Endodermal cell (in vitro differentiated cells): ENCODE measurements around the gene RUNDC3A. TPM values are rescaled to one million over a fixed set of nuclear protein-coding genes. Genes with fewer than 3 reads are reported as not detected.

Source experiments
- DNase-seq: peaks from one replicate; pipeline ENCODE4 v3.0.0-alpha.2; 2017
- H3K27ac ChIP-seq: 2 replicates; pipeline ENCODE4 v1.5.1; 2013; ENCODE audit warnings: mild to moderate bottlenecking, low read depth, low read length, moderate library complexity
- H3K27me3 ChIP-seq: 2 replicates; pipeline ENCODE4 v1.6.1; 2013; ENCODE audit warnings: mild to moderate bottlenecking, low read length, moderate library complexity; ENCODE audit not compliant: insufficient read depth, control insufficient read depth, poor library complexity, severe bottlenecking
- H3K36me3 ChIP-seq: 2 replicates; pipeline ENCODE4 v1.7.0; 2013; ENCODE audit warnings: mild to moderate bottlenecking, low read length, moderate library complexity; ENCODE audit not compliant: control insufficient read depth, insufficient read depth
- H3K4me1 ChIP-seq: one replicate; pipeline ENCODE4 v1.7.0; 2013; ENCODE audit warnings: low read length; ENCODE audit not compliant: control insufficient read depth, insufficient read depth
- H3K4me3 ChIP-seq: 2 replicates; pipeline ENCODE4 v1.5.1; 2013; ENCODE audit warnings: mild to moderate bottlenecking, low read length, moderate library complexity
- H3K9ac ChIP-seq: 2 replicates; pipeline ENCODE4 v1.6.1; 2013; ENCODE audit warnings: mild to moderate bottlenecking, low read length, moderate library complexity; ENCODE audit not compliant: poor library complexity, severe bottlenecking; ENCODE audit errors: extremely low read depth
- H3K9me3 ChIP-seq: 2 replicates; pipeline ENCODE4 v1.6.1; 2013; ENCODE audit warnings: mild to moderate bottlenecking, low read length, moderate library complexity; ENCODE audit not compliant: control insufficient read depth
- H3K27ac Mint-ChIP-seq: 2 replicates; pipeline ENCODE4 v1.8.0; 2020; ENCODE audit warnings: mixed read lengths
- H3K27me3 Mint-ChIP-seq: 2 replicates; pipeline ENCODE4 v1.8.0; 2021; ENCODE audit warnings: mild to moderate bottlenecking, mixed read lengths; ENCODE audit not compliant: insufficient read depth
- H3K36me3 Mint-ChIP-seq: 2 replicates; pipeline ENCODE4 v1.8.0; 2020; ENCODE audit warnings: low read depth, mixed read lengths
- H3K4me1 Mint-ChIP-seq: 2 replicates; pipeline ENCODE4 v1.8.0; 2020; ENCODE audit warnings: mixed read lengths
- H3K4me3 Mint-ChIP-seq: 2 replicates; pipeline ENCODE4 v1.8.0; 2020; ENCODE audit warnings: mild to moderate bottlenecking, moderate library complexity, mixed read lengths
- H3K9me3 Mint-ChIP-seq: 2 replicates; pipeline ENCODE4 v1.8.0; 2020; ENCODE audit warnings: mild to moderate bottlenecking, mixed read lengths
- CTCF ChIP-seq: fragments of 200-600 bp; sonication (generic); conservative IDR thresholded peaks from 2 replicates; pipeline ENCODE4 v1.5.0; 2021; ENCODE audit warnings: antibody characterized with exemption, mild to moderate bottlenecking
- WGBS, 2 experiments: methylation state at CpG; one replicate each; pipeline versions ENCODE4 v1.1.5 to v1.1.7; 2013; ENCODE audit warnings: missing lambda C conversion rate in 2 of 2, mixed read lengths in 1 of 2; ENCODE audit not compliant: insufficient coverage in 1 of 2, insufficient read length in 1 of 2; 5-methylcytosine and 5-hydroxymethylcytosine counted together
- total RNA-seq, 2 donors: library from RNA; stranded (reverse); fragmentation: NEBNext Ultra II Directional in 1 of 2; extraction: Animal tissue kit (Norgen Biotek cat#: 25700) in 1 of 2; gene quantifications; 2 replicates in 1 of 2; 3 replicates in 1 of 2; pipeline ENCODE4 v1.2.1, GENCODE V29; 2021

RUNDC3A gene
- total RNA-seq, 2 donors from 2014 or later, result 1.0 to 2.1 TPM

- H3K4me1 Mint-ChIP-seq, result peaks cover 3% of the 10 kb centered on the region
- H3K36me3 Mint-ChIP-seq, result no peaks in the 10 kb centered on the region
- Histone ChIP-seq H3K27me3 (no peaks in the 10 kb centered on the region), H3K4me1 (peaks cover under 1% of the 10 kb centered on the region), H3K27ac (no peak overlapping the region), H3K9ac (no peak overlapping the region), H3K4me3 (no peak overlapping the region), H3K36me3 (no peaks in the 10 kb centered on the region), H3K9me3 (no peaks in the 10 kb centered on the region)
- no peak for TF ChIP-seq CTCF
- H3K27ac Mint-ChIP-seq, result no peak overlapping the region
- WGBS, 2 experiments, result 95 to 98% methylated on average over 5 of the region's 5 CpGs
- DNase-seq, result no peak
- H3K4me3 Mint-ChIP-seq, result no peak overlapping the region
- H3K27me3 Mint-ChIP-seq, result peaks cover 8% of the 10 kb centered on the region
- H3K9me3 Mint-ChIP-seq, result no peaks in the 10 kb centered on the region
Observed at GRCh38 chr17:44267165-44267455, 41.3 kb upstream of the RUNDC3A start.

- H3K27ac ChIP-seq, result peak within 1 kb of the TSS; percentile 44
- Mint-ChIP-seq H3K9me3 (no peaks in the 10 kb centered on the region), H3K27me3 (peaks cover 6% of the 10 kb centered on the region), H3K27ac (no peak within 1 kb of the TSS), H3K36me3 (no peaks in the 10 kb centered on the region), H3K4me3 (no peak within 1 kb of the TSS), H3K4me1 (peaks cover 12% of the 10 kb centered on the region)
- no peak within 1 kb of the TSS for H3K9ac ChIP-seq
- 86 to 90% methylated on average over 7 to 13 of the region's 14 CpGs for WGBS, 2 experiments
- TF ChIP-seq CTCF, result no peak
- H3K4me3 ChIP-seq, result no peak within 1 kb of the TSS
- no peaks in the 10 kb centered on the region for H3K9me3 ChIP-seq
- no peak for DNase-seq
- H3K36me3 ChIP-seq, result no peaks in the 10 kb centered on the region
- H3K27me3 ChIP-seq, result no peaks in the 10 kb centered on the region
- peaks cover 3% of the 10 kb centered on the region for H3K4me1 ChIP-seq
Observed at GRCh38 chr17:44267818-44268490, 40.4 kb upstream of the RUNDC3A start, which contains the start of gene SLC4A1. SLC4A1 (minus strand) TSS chr17:44268135; CDS start chr17:44262866, 5,269 bp downstream.

- Mint-ChIP-seq H3K4me3 (no peak overlapping the region), H3K9me3 (no peaks in the 10 kb centered on the region), H3K4me1 (peaks cover 14% of the 10 kb centered on the region), H3K27me3 (no peaks in the 10 kb centered on the region), H3K27ac (no peak overlapping the region), H3K36me3 (no peaks in the 10 kb centered on the region)
- Histone ChIP-seq H3K9ac (no peak overlapping the region), H3K4me3 (no peak overlapping the region), H3K9me3 (no peaks in the 10 kb centered on the region), H3K27me3 (no peaks in the 10 kb centered on the region), H3K27ac (peak overlapping the region; percentile 44), H3K4me1 (peaks cover 3% of the 10 kb centered on the region), H3K36me3 (no peaks in the 10 kb centered on the region)
- whole genome bisulfite sequencing, 2 experiments, result 88 to 91% methylated on average over 6 to 11 of the region's 11 CpGs
- DNase-seq, result no peak
- no peak for TF ChIP-seq CTCF
Observed at GRCh38 chr17:44268709-44269534, 39.5 kb upstream of the RUNDC3A start.
